ENCODE data around the gene COBL. TPM values are rescaled to one million over a fixed set of nuclear protein-coding genes. Genes with fewer than 3 reads are reported as not detected.

COBL gene
- polyA plus RNA-seq, 3 donors = not detected

GRCh38 chr7:51270965-51271364 lies 45.6 kb downstream of the COBL start:
- H4K20me1 ChIP-seq (ENCODE audit: insufficient read depth, low read length) = no peaks in the 10 kb centered on the region
- H3K4me2 ChIP-seq (replicated peaks; ENCODE audit: extremely low read depth, low read length, poor library complexity, severe bottlenecking) = no peak overlapping the region
- no peak overlapping the region for H2AFZ ChIP-seq (ENCODE audit: insufficient read depth, low read depth, low read length, poor library complexity, severe bottlenecking)
- H3K27ac ChIP-seq (ENCODE audit: low read depth in 1 of 2, low read length in 2 of 2) = no peak overlapping the region
- no peak for TF ChIP-seq CTCF (IDR thresholded peaks at IDR 0.05)
- no peaks in the 10 kb centered on the region for H3K79me2 ChIP-seq (ENCODE audit: insufficient read depth, low read length)
- H3K36me3 ChIP-seq (replicated peaks in 1 of 2; ENCODE audit: control insufficient read depth in 1 of 2, insufficient read depth in 2 of 2, low read length in 2 of 2) = no peaks in the 10 kb centered on the region
- Mint-ChIP-seq H3K4me3 (no peak overlapping the region), H3K36me3 (no peaks in the 10 kb centered on the region), H3K4me1 (no peaks in the 10 kb centered on the region), H3K27ac (no peak overlapping the region), H3K27me3 (ENCODE audit: low read depth in 3 of 3) (peaks cover 3 to 13% (median 3%) of the 10 kb centered on the region in 3 donors), H3K9me3 (no peaks in the 10 kb centered on the region)
- DNase-seq = no peak
- intact Hi-C loops (cut with micrococcal nuclease) = no loop called here
- no peak overlapping the region for H3K9ac ChIP-seq (ENCODE audit: insufficient read depth, low read length, poor library complexity, severe bottlenecking)
- H3K4me1 ChIP-seq (ENCODE audit: control insufficient read depth in 1 of 2, insufficient read depth in 2 of 2, low read length in 2 of 2) = no peaks in the 10 kb centered on the region
- no peaks in the 10 kb centered on the region for H3K9me3 ChIP-seq (replicated peaks in 1 of 2; ENCODE audit: control insufficient read depth in 1 of 2, insufficient read depth in 1 of 2, low read length in 2 of 2)
- H3K27me3 ChIP-seq (ENCODE audit: control insufficient read depth in 2 of 2, insufficient read depth in 2 of 2, low read length in 2 of 2) = no peaks in the 10 kb centered on the region
- WGBS (ENCODE audit: insufficient coverage) = 98% methylated on average over 5 of the region's 5 CpGs
- H3K4me3 ChIP-seq (replicated peaks in 1 of 3; ENCODE audit: low read depth in 2 of 3, low read length in 3 of 3) = no peak overlapping the region

GRCh38 chr7:51269911-51270310 lies 46.7 kb downstream of the COBL start:
- Histone ChIP-seq H3K4me2 (replicated peaks; ENCODE audit: extremely low read depth, low read length, poor library complexity, severe bottlenecking) (no peak overlapping the region), H2AFZ (ENCODE audit: insufficient read depth, low read depth, low read length, poor library complexity, severe bottlenecking) (no peak overlapping the region), H3K36me3 (replicated peaks in 1 of 2; ENCODE audit: control insufficient read depth in 1 of 2, insufficient read depth in 2 of 2, low read length in 2 of 2) (no peaks in the 10 kb centered on the region), H3K4me3 (replicated peaks in 1 of 3; ENCODE audit: low read depth in 2 of 3, low read length in 3 of 3) (no peak overlapping the region), H3K27me3 (ENCODE audit: control insufficient read depth in 2 of 2, insufficient read depth in 2 of 2, low read length in 2 of 2) (no peaks in the 10 kb centered on the region), H3K9me3 (replicated peaks in 1 of 2; ENCODE audit: control insufficient read depth in 1 of 2, insufficient read depth in 1 of 2, low read length in 2 of 2) (no peaks in the 10 kb centered on the region), H3K4me1 (ENCODE audit: control insufficient read depth in 1 of 2, insufficient read depth in 2 of 2, low read length in 2 of 2) (no peaks in the 10 kb centered on the region), H3K27ac (ENCODE audit: low read depth in 1 of 2, low read length in 2 of 2) (no peak overlapping the region), H3K9ac (ENCODE audit: insufficient read depth, low read length, poor library complexity, severe bottlenecking) (no peak overlapping the region), H3K79me2 (ENCODE audit: insufficient read depth, low read length) (no peaks in the 10 kb centered on the region), H4K20me1 (ENCODE audit: insufficient read depth, low read length) (no peaks in the 10 kb centered on the region)
- TF ChIP-seq CTCF (IDR thresholded peaks at IDR 0.05) = no peak
- H3K4me3 Mint-ChIP-seq = no peak overlapping the region
- H3K36me3 Mint-ChIP-seq = no peaks in the 10 kb centered on the region
- H3K27me3 Mint-ChIP-seq (ENCODE audit: low read depth in 3 of 3) = peaks cover 3 to 13% (median 3%) of the 10 kb centered on the region in 3 donors
- 100% methylated on average over 2 of the region's 5 CpGs for WGBS (ENCODE audit: insufficient coverage)
- intact Hi-C loops (cut with micrococcal nuclease) = no loop called here
- no peaks in the 10 kb centered on the region for H3K9me3 Mint-ChIP-seq
- DNase-seq = no peak
- no peak overlapping the region for H3K27ac Mint-ChIP-seq
- no peaks in the 10 kb centered on the region for H3K4me1 Mint-ChIP-seq

Data from CD14-positive monocyte (primary cell).